Measurements from ENCODE around the gene ITSN1. TPM values are rescaled to one million over a fixed set of nuclear protein-coding genes. Genes with fewer than 3 reads are reported as not detected.

The ITSN1 gene
- total RNA-seq, 4 donors from 2014 or later, result 50.4 to 208 (median 96.7) TPM

DNA sequence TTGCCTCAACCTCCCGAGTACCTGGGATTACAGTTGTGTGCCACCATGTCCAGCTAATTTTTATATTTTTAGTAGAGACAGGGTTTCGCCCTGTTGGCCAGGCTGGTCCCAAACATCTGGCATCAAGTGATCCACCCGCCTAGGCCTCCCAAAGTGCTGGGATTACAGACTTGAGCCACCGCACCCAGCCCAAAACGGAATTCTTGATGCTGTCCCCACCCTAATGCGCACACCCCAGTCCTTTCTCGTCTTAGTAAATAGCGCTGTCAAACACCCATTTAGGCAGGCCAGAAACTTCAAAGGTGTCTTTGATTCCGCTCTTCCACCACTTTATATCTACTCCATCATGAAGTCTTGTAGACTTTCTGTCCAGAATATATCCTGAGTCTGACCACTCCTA is 35.1 kb downstream of the ITSN1 start:
- TF ChIP-seq EP300 (IDR thresholded peaks at IDR 0.05) (no peak), POLR2A (IDR thresholded peaks at IDR 0.05) (no peak)
- TF ChIP-seq, protein P1, sequence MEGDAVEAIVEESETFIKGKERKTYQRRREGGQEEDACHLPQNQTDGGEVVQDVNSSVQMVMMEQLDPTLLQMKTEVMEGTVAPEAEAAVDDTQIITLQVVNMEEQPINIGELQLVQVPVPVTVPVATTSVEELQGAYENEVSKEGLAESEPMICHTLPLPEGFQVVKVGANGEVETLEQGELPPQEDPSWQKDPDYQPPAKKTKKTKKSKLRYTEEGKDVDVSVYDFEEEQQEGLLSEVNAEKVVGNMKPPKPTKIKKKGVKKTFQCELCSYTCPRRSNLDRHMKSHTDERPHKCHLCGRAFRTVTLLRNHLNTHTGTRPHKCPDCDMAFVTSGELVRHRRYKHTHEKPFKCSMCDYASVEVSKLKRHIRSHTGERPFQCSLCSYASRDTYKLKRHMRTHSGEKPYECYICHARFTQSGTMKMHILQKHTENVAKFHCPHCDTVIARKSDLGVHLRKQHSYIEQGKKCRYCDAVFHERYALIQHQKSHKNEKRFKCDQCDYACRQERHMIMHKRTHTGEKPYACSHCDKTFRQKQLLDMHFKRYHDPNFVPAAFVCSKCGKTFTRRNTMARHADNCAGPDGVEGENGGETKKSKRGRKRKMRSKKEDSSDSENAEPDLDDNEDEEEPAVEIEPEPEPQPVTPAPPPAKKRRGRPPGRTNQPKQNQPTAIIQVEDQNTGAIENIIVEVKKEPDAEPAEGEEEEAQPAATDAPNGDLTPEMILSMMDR (IDR thresholded peaks at IDR 0.05), result no peak
- Histone ChIP-seq H3K27me3 (no peaks in the 10 kb centered on the region), H3K4me3 (no peak overlapping the region), H3K4me1 (peaks cover 0 to 46% (median 7%) of the 10 kb centered on the region in 4 donors), H3K27ac (no peak overlapping the region), H3K36me3 (no peaks in the 10 kb centered on the region), H3K9me3 (no peaks in the 10 kb centered on the region)
- 97 to 98% methylated on average over 9 of the region's 9 CpGs for WGBS, 2 donors
- no peak for DNase-seq (ENCODE audit: low spot score in 2 of 2)

DNA sequence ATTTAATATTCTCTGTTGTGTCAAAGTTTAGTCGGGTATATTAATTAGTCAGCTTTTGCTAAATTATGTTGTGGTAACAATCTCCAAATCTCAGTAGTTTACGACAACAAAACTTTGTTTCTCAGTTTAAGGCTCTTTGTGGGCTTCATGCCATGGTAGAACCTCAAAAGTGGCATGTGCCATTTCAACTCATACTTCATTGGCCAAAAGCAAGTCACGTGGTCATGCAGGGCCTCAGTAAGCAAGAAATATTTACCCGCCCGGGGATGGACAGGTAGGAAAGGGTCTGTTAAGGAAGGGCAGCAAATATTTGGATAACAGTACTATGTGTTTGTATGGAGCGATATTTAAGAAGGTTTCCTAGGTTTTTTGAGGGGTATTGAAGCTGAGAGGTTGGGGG is 38.6 kb downstream of the ITSN1 start:
- Histone ChIP-seq H3K27me3 (no peaks in the 10 kb centered on the region), H3K4me3 (no peak overlapping the region), H3K27ac (no peak overlapping the region), H3K36me3 (no peaks in the 10 kb centered on the region), H3K9me3 (no peaks in the 10 kb centered on the region), H3K4me1 (peaks cover 0 to 50% (median 19%) of the 10 kb centered on the region in 4 donors)
- 93 to 95% methylated on average over 6 of the region's 6 CpGs for WGBS, 2 donors
- no peak for TF ChIP-seq EP300 (IDR thresholded peaks at IDR 0.05)
- no peak for TF ChIP-seq POLR2A (IDR thresholded peaks at IDR 0.05)
- TF ChIP-seq, protein P1 (IDR thresholded peaks at IDR 0.05), result no peak
- DNase-seq (ENCODE audit: low spot score in 2 of 2), result no peak

DNA sequence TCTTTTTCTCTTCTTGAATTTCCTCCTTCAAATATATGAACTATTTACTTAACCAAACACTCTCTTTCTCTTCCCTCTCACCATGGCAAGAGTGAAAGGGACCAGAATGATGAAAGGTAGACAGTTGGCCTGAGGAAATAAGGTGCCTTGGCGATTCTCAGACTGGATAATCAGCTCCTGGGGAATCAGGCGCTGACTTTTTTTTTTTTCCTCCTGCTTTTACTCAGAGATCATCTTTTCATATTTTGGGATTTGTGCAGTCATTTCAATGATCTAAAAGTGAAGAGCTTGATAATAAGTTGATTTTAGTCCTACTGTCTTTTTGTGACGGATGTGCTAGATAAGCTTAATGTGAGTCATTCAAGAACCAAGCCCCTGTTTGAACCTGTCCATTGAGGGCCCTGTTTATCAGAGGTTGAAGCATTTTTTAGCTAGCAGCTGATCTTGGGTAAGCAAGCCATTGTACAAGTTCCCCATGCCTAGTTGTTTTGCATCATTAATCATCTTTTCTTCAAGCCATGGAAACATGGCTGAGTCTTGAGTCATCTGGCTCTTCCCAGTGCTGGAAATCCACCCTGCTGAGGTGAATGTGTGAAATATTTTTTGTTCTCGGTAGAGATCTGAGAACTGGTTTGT is 40.8 kb downstream of the ITSN1 start:
- 73 to 79% methylated on average over 4 of the region's 4 CpGs for WGBS, 2 donors
- peak overlapping the region in 1 of 4 donors; percentile 61 for H3K27ac ChIP-seq
- no peaks in the 10 kb centered on the region for H3K36me3 ChIP-seq
- no peak for DNase-seq (ENCODE audit: low spot score in 2 of 2)
- no peaks in the 10 kb centered on the region for H3K27me3 ChIP-seq
- peaks cover 0 to 63% (median 29%) of the 10 kb centered on the region in 4 donors for H3K4me1 ChIP-seq
- H3K4me3 ChIP-seq, result no peak overlapping the region
- no peaks in the 10 kb centered on the region for H3K9me3 ChIP-seq
- TF ChIP-seq POLR2A (IDR thresholded peaks at IDR 0.05) (no peak), EP300 (IDR thresholded peaks at IDR 0.05) (peak in 1 of 2 donors; percentile 18)

DNA sequence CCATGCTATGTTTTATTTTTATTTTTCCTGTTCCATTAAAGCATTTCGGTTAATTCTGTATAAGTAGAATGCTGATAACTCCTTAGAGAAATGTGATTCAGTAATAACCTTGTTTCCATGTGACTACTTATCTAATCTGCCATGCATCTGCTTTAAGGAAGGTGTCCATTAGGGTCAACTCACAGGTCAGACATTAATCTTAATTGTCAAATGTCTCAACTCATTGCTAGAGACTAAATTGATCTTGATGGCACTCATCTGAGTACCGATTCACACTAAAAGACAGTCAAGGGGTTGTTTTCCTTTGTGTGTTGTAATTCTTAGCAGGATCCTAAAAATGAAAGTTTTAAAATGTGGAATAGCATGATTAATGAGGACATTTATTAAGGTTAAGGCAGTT is 41.8 kb downstream of the ITSN1 start:
- Histone ChIP-seq H3K36me3 (no peaks in the 10 kb centered on the region), H3K4me1 (peaks cover 0 to 69% (median 35%) of the 10 kb centered on the region in 4 donors), H3K27ac (peak overlapping the region in 2 of 4 donors; percentile 5 to 61), H3K4me3 (no peak overlapping the region), H3K27me3 (no peaks in the 10 kb centered on the region), H3K9me3 (no peaks in the 10 kb centered on the region)
- WGBS, 2 donors, result 52 to 57% methylated on average over 2 of the region's 2 CpGs
- DNase-seq (ENCODE audit: low spot score in 2 of 2), result no peak
- TF ChIP-seq EP300 (IDR thresholded peaks at IDR 0.05) (no peak), POLR2A (IDR thresholded peaks at IDR 0.05) (no peak)
- TF ChIP-seq, protein P1 (IDR thresholded peaks at IDR 0.05), result no peak

DNA sequence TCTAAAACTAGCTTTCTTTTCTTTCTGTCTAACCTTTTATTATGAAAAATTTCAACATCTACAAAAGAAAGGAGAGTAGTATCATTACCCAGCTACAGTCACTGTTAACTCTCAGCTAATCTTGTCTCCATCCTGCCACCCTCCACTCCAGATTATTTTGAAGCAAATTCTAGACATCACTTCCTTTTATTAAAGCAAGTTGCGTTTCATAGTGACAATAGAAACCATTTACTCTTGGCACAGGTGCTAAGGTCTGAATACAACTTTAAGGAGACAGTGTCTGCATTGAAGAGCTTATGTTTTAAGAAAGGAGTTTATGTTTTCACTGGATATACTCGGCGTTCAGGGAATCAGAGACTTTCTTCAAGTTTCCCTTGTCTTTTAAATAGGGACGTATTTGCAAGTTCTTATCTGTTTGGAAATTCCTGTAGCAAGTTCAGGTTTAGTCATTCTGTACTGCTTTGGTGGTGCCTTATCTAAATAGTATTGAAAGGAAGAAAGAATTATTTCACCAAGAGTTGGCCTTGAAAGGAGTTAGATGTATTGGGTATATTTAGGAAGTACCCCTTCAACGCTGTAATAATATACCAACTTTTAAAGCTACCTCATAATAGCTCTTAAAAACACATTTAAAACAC is 42.7 kb downstream of the ITSN1 start:
- Histone ChIP-seq H3K4me1 (peaks cover 0 to 74% (median 35%) of the 10 kb centered on the region in 4 donors), H3K27ac (peak overlapping the region in 2 of 4 donors; percentile 17 to 61), H3K9me3 (no peaks in the 10 kb centered on the region), H3K36me3 (no peaks in the 10 kb centered on the region), H3K27me3 (no peaks in the 10 kb centered on the region), H3K4me3 (no peak overlapping the region)
- TF ChIP-seq POLR2A (IDR thresholded peaks at IDR 0.05), result no peak
- TF ChIP-seq, protein P1 (IDR thresholded peaks at IDR 0.05), result no peak
- 35 to 38% methylated on average over 5 of the region's 5 CpGs for WGBS, 2 donors
- no peak for DNase-seq (ENCODE audit: low spot score in 2 of 2)

All from tibial nerve (tissue), 4 donors.